Bone marrow (tissue), 2 donors: ENCODE results near the gene DOCK1.

Experiments used
- DNase-seq, 2 donors: peaks; one replicate each; lab custom pipeline; 2025; lab: John Stamatoyannopoulos, UW

Gene DOCK1

GRCh38 chr10:127315888-127316287 lies 410.7 kb downstream of the DOCK1 start:
- DNase-seq = no peak

DNA sequence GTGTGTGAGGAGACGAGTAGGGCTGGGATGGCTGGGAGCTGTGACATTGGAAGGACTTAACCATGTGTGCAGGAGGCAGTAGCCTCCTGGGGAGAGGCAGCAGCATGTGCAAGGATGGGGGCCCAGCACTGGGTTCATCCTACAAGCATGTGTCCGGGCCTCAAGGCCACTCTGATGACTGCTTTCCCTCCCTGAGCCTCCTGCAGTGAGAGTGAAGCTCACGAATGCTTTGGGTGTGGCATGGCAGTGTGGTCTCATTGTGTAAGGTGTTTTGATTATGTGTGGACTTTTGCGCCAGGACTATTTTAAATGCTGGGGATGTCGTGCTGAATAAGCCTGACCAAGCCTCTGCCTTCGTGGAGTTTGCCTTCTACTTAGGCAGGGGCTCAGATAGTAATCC lies 413.2 kb downstream of the DOCK1 start:
- DNase-seq = no peak

GRCh38 chr10:127319271-127319670 lies 414.0 kb downstream of the DOCK1 start:
- no peak for DNase-seq

GRCh38 chr10:127319691-127320090 lies 414.5 kb downstream of the DOCK1 start:
- DNase-seq = no peak

- no peak for DNase-seq
Measured at GRCh38 chr10:127320176-127320575, 414.9 kb downstream of the DOCK1 start.

DNA sequence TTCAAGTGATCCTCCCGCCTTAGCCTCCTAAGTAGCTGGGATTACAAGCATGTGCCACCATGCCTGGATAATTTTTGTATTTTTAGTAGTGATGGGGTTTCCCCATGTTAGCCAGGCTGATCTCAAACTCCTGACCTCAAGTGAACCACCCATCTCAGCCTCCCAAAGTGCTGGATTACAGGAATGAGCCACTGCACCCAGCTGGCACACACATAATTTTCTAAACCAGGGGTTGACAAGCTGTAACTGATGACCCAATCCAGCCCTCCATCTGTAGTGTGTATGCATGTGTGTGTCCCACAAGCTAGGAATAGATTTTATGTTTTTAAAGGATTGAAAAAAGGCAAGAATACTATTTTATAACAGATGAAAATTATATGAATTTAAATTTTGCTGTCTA lies 417.1 kb downstream of the DOCK1 start:
- DNase-seq = no peak

DNA sequence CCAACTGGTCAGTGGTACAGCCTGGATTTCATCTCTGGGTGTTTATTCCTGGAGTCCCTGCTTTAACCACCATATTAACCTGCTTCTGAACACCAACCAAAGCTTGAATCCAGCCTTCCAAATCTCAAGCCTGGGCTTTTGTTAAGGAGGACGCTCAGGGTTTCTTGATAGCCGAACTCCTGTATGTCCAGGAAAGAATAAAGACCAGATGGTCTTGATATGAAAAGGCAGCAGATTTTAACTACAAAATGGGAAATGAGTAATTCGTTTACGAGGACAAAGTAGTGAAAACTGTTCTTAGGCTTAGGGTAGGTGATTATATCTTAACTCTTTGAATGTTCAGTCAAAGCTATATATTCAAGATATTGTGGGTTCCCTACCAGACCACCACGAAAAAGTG lies 420.3 kb downstream of the DOCK1 start:
- DNase-seq = no peak

GRCh38 chr10:127326883-127327282 lies 421.7 kb downstream of the DOCK1 start:
- no peak for DNase-seq

DNA sequence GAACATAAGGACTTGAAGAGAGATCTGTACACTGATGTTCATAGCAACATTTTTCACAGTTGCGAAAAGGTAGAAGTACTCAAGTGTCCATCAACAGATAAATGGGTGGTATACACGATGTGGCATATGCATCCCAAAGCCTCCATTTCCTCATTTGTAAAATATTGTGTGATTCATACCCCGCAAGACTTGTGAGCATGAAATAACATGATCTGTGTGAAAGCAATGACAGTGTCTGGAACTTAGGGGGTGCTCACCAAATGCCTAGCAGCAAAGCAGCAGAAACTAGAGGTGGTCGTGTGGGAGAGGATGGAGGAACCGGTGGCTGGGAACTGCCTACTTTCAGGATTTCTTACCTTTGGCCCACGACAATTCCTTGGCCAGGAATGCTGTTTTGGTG lies 426.5 kb downstream of the DOCK1 start:
- DNase-seq = no peak

GRCh38 chr10:127332631-127333030 lies 427.4 kb downstream of the DOCK1 start:
- no peak for DNase-seq

DNA sequence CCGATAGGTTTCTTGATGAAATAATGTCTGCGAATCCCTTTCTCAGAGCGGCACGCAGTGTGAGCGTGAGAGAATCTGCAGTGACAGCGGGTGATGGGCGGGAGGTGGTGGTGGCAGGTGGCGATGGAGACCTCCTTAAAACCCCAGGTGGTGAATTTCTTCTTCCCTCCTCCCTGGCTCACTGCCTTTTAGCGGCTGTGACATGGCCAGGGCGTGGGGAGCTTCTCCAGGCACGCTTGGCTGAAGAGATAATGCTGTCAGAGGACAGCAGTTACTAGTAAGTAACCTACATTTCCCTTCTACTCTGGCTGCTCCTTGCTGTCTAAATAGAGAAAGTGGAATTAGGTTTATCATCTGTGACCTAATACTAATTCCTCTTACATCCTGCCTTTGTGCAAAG lies 432.6 kb downstream of the DOCK1 start:
- no peak for DNase-seq

DNA sequence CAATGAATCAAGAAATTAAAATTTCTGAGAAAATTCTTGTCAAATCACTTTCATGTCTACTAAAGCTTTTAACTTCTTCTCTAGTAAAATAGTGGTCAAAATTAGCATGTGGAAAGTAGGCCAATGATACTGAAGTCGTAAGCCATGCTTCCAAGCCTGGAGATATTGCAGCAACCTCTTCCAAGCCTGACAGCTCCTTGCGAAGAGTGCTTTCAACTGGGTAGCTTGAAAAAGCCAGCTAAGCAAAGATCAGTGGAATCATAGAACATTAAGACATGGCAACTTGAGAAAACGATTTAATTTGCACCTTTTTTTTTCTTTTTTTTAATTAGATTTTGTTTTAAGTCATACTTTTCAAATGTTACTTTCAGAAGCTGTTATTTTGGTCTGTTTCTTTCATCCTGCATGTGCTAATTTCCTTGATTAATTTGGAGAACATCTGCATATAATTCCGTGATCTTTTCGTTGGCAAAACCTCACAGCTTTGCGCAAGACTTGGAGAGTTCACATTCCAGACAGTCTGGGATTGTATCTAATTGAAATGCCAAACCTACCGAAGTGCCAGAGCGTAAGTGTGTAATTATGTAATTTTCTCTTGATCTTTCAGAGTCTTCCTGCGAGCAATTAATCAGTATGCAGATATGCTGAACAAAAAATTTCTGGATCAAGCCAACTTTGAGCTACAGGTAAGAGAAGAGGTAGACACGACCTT lies 433.3 kb downstream of the DOCK1 start:
- no peak for DNase-seq

- DNase-seq = no peak
Measured at GRCh38 chr10:127343821-127344220, 438.6 kb downstream of the DOCK1 start.

GRCh38 chr10:127344346-127344745 lies 439.1 kb downstream of the DOCK1 start:
- DNase-seq = no peak

GRCh38 chr10:127345231-127345965 lies 440.2 kb downstream of the DOCK1 start:
- DNase-seq = no peak

DNA sequence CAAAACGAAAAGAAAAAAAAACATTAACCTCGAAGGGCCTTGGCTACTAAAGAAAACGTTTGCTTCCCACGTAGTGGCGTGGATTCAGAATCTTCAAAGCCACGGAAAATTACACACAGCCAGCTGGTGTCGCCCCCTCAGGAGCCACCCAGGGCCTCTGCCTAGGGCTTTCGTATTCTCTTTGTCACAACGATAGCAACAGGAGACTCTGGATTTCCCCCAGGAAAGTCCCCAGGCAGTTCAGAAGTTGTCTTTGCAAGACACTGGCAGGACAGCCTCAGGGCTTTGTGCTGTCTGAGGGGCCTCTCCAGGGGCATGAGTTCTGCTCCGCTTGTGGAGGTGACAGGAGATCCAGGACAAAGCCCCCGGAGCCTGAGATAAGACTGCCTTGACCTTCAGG lies 441.4 kb downstream of the DOCK1 start:
- DNase-seq = no peak

- DNase-seq = no peak
Measured at GRCh38 chr10:127347202-127347959, 442.2 kb downstream of the DOCK1 start.

DNA sequence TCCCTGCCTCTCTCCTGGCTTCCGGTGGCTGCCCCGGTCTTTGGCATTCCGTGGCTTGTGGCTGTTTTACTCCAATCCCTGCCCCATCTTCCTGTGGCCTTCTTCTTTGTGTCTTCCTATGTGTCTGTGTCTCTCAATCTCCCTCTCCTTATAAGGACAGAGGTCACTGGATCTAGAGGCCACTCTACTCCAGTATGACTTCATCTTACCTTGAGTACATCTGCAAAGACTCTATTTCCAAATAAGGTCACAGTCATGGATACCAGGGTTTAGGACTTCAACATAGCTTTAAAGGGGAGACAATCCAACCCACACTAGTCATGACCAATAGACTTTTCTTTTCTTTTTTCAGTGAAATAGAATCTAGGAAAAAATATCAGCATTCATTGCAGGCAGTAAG lies 444.5 kb downstream of the DOCK1 start:
- DNase-seq = no peak

GRCh38 chr10:127351542-127351941 lies 446.3 kb downstream of the DOCK1 start:
- no peak for DNase-seq

DNA sequence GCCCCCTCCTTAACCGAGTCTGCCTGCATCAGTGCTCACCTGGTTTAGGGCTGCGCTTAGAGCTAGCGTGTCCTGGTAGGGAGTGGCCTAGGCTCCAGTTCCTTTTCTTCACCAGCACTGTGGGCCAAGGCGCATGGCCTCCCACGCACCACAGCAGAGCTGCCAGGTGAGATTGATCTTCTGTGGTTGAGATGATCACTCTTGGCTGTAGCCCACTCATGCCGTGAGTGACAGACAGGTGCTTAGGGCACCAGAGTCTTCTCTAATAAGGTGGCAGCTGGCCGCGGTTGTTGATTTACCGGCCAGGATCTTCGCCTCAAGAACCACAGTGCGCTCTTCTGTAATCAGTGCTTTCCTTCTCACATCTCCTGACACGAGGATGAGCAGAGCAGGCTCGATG lies 448.3 kb downstream of the DOCK1 start:
- DNase-seq = no peak

- DNase-seq = no peak
Measured at GRCh38 chr10:127354255-127354654, 449.0 kb downstream of the DOCK1 start.

- DNase-seq = no peak
Measured at GRCh38 chr10:127354992-127355391, 449.8 kb downstream of the DOCK1 start.

- DNase-seq = no peak
Measured at GRCh38 chr10:127356360-127356759, 451.1 kb downstream of the DOCK1 start.
